Kidney (tissue), 14 donors: ENCODE measurements around the gene STXBP1. TPM values are rescaled to one million over a fixed set of nuclear protein-coding genes. Genes with fewer than 3 reads are reported as not detected.

ENCODE experiments used
- DNase-seq, 5 donors: peaks; one replicate each; pipeline ENCODE4 v3.0.0-alpha.2; 2013 to 2020
- FAIRE-seq: peaks from 2 replicates; lab custom pipeline; 2012; peaks lifted over from hg19 to GRCh38; lab: Jason Lieb, UNC
- H3K27ac ChIP-seq, 2 donors: one replicate each; pipeline ENCODE4 v1.7.0; 2013; ENCODE audit warnings: low read depth in 2 of 2, low read length in 2 of 2, inconsistent platforms in 1 of 2
- H3K27me3 ChIP-seq: one replicate; pipeline ENCODE4 v1.7.1; 2013; ENCODE audit warnings: low read length, inconsistent platforms; ENCODE audit not compliant: control insufficient read depth, insufficient read depth
- H3K36me3 ChIP-seq, 3 donors: one replicate each; pipeline versions ENCODE4 v1.7.0 to v1.7.1; 2013; ENCODE audit warnings: low read length in 3 of 3, control low read depth in 1 of 3, inconsistent platforms in 1 of 3; ENCODE audit not compliant: insufficient read depth in 3 of 3, control insufficient read depth in 2 of 3
- H3K4me1 ChIP-seq, 3 donors: one replicate each; pipeline versions ENCODE4 v1.7.0 to v1.7.1; 2013; ENCODE audit warnings: low read length in 3 of 3, inconsistent platforms in 1 of 3, low read depth in 1 of 3; ENCODE audit not compliant: control insufficient read depth in 2 of 3, insufficient read depth in 2 of 3
- H3K4me3 ChIP-seq, 3 donors: one replicate each; pipeline versions ENCODE4 v1.7.0 to v1.8.1; 2013; ENCODE audit warnings: low read length in 3 of 3, control low read depth in 1 of 3, inconsistent platforms in 1 of 3
- H3K9ac ChIP-seq, 3 donors: one replicate each; pipeline versions ENCODE4 v1.7.0 to v1.7.1; 2013; ENCODE audit warnings: low read length in 3 of 3, control low read depth in 1 of 3, inconsistent platforms in 1 of 3
- H3K9me3 ChIP-seq, 3 donors: one replicate each; pipeline versions ENCODE4 v1.7.0 to v1.7.1; 2013; ENCODE audit warnings: low read length in 3 of 3, control low read depth in 1 of 3, inconsistent platforms in 1 of 3; ENCODE audit not compliant: control insufficient read depth in 2 of 3, insufficient read depth in 1 of 3
- intact Hi-C: fragments of 100-400 bp; cut with DNase I; formaldehyde crosslinking; loops from one replicate; pipeline ENCODE4 v1.11.1; 2022
- polyA plus RNA-seq: library from polyadenylated mRNA; stranded (reverse); fragments of 350-450 nt; fragmentation: Illumina TruSeq; extraction: RNeasy Lipid Tissue Mini Kit (QIAGEN cat#74804); gene quantifications from one replicate; pipeline ENCODE4 v1.2.3, GENCODE V29; 2014; ENCODE audit warnings: low read depth, low replicate concordance; ENCODE audit not compliant: insufficient read depth
- total RNA-seq: library from RNA; stranded (reverse); fragmentation: NEBNext Ultra II Directional; extraction: Animal tissue kit (Norgen Biotek cat#: 25700); gene quantifications from one replicate; pipeline ENCODE4 v1.2.1, GENCODE V29; 2021
- TF ChIP-seq, protein P1 (sequence below): IDR thresholded peaks from 3 replicates; pipeline ENCODE4 v1.5.1; 2012; ENCODE audit warnings: mild to moderate bottlenecking, moderate library complexity, borderline replicate concordance; ENCODE audit not compliant: insufficient read depth; ENCODE audit errors: extremely low read depth
- donor health status: control.
- donor health status: control.
- donor health status: control.
- donor health status: control.
- donor health status: control.
- donor health status: DM: yes; HTN: yes; CAD: no.
- donor health status: Normal renal cell carcinoma (clear cell type).

The STXBP1 gene
- total and polyA plus RNA-seq, 2 donors from 2014 or later: 14.3 to 32.8 TPM

DNA sequence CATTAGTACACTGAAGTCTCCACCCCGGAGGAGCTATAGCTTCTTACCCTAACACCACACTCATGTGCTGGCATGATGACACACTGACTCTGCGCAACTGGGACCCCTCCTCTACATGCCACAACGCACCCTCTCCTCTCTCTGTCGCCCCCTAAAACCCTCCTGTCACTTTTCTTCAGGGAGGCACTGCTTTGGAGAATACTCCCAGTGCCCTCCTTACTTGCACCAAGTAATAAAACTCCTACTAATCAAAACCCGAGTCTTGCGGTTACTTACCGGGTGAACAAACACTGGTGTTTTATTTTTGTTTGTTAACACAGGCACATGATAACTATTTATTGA is 12.6 kb upstream of the STXBP1 start:
- TF ChIP-seq, protein P1, sequence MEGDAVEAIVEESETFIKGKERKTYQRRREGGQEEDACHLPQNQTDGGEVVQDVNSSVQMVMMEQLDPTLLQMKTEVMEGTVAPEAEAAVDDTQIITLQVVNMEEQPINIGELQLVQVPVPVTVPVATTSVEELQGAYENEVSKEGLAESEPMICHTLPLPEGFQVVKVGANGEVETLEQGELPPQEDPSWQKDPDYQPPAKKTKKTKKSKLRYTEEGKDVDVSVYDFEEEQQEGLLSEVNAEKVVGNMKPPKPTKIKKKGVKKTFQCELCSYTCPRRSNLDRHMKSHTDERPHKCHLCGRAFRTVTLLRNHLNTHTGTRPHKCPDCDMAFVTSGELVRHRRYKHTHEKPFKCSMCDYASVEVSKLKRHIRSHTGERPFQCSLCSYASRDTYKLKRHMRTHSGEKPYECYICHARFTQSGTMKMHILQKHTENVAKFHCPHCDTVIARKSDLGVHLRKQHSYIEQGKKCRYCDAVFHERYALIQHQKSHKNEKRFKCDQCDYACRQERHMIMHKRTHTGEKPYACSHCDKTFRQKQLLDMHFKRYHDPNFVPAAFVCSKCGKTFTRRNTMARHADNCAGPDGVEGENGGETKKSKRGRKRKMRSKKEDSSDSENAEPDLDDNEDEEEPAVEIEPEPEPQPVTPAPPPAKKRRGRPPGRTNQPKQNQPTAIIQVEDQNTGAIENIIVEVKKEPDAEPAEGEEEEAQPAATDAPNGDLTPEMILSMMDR: no peak
- no peaks in the 10 kb centered on the region for H3K9me3 ChIP-seq
- peak in 1 of 5 donors; percentile 18 for DNase-seq
- no peak overlapping the region for H3K27ac ChIP-seq
- no peak for FAIRE-seq
- H3K27me3 ChIP-seq: no peaks in the 10 kb centered on the region
- intact Hi-C loops: loop anchor here (10.0 kb wide), 1 partner anchor 125 kb away; no protein-coding TSS in a partner anchor
- H3K4me3 ChIP-seq: no peak overlapping the region
- no peaks in the 10 kb centered on the region for H3K4me1 ChIP-seq
- H3K9ac ChIP-seq: no peak overlapping the region
- no peaks in the 10 kb centered on the region for H3K36me3 ChIP-seq

DNA sequence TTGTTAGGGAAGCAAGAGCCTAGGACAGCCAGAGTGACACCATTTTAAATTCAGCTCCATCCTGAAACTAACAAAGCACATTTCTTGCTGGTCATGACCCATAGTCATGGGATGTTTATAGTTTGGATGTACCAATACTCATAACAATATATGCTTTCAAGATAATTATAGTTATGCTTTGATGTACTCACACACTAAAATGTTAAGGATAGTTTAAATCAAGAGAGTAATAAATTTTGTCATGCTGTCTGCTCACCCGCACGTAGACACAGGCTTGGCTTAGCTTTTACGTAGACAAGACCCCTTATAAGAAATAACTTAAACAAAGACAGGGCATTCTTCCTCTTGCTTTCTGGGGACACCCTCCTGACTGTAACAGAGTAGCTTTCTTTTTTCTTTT is 8.9 kb upstream of the STXBP1 start:
- no peak overlapping the region for H3K27ac ChIP-seq
- intact Hi-C loops: no loop called here
- TF ChIP-seq, protein P1: no peak
- H3K4me3 ChIP-seq: no peak overlapping the region
- H3K9me3 ChIP-seq: no peaks in the 10 kb centered on the region
- H3K4me1 ChIP-seq: peaks cover 0 to 2% (median 0%) of the 10 kb centered on the region in 3 donors
- FAIRE-seq: no peak
- no peak overlapping the region for H3K9ac ChIP-seq
- no peaks in the 10 kb centered on the region for H3K27me3 ChIP-seq
- no peak for DNase-seq
- no peaks in the 10 kb centered on the region for H3K36me3 ChIP-seq

DNA sequence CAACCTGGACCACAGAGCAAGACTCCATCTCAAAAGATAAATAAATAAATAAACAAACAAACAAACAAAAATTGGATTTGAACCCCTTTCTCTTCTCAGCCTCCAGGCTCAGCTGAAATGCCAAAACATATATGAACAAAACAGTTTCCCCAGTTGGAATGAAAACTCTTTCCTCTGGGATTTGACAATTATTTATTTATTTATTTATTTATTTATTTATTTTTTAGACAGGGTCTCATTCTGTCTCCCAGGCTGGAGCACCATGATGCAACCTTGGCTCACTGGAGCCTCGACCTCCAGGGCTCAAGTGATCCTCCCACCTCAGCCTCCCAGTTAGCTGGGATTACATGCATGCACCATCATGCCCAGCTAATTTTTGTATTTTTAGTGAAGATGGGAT is 6.0 kb upstream of the STXBP1 start:
- Histone ChIP-seq H3K27me3 (no peaks in the 10 kb centered on the region), H3K9ac (no peak overlapping the region), H3K4me3 (no peak overlapping the region), H3K9me3 (no peaks in the 10 kb centered on the region), H3K27ac (no peak overlapping the region), H3K36me3 (no peaks in the 10 kb centered on the region), H3K4me1 (peaks cover 0 to 6% (median 0%) of the 10 kb centered on the region in 3 donors)
- TF ChIP-seq, protein P1: no peak
- FAIRE-seq: no peak
- intact Hi-C loops: no loop called here
- DNase-seq: no peak
